HG03354 (cell line): ENCODE measurements around the gene TPGS1.
A peak's percentile ranks its signal among the peaks of the same experiment; 100 is the strongest.
"Not testable (repeated sequence)": the region's sequence is repeated elsewhere in the genome, so short reads cannot be mapped to it uniquely, and the experiment has no call there.

Experiments used
- ATAC-seq: cut with Tn5 transposase; IDR thresholded peaks from one replicate; pipeline ENCODE4 v1.9.1; 2021; ENCODE audit warnings: mild to moderate bottlenecking; ENCODE audit not compliant: unreplicated experiment, poor library complexity, severe bottlenecking

The TPGS1 gene

DNA sequence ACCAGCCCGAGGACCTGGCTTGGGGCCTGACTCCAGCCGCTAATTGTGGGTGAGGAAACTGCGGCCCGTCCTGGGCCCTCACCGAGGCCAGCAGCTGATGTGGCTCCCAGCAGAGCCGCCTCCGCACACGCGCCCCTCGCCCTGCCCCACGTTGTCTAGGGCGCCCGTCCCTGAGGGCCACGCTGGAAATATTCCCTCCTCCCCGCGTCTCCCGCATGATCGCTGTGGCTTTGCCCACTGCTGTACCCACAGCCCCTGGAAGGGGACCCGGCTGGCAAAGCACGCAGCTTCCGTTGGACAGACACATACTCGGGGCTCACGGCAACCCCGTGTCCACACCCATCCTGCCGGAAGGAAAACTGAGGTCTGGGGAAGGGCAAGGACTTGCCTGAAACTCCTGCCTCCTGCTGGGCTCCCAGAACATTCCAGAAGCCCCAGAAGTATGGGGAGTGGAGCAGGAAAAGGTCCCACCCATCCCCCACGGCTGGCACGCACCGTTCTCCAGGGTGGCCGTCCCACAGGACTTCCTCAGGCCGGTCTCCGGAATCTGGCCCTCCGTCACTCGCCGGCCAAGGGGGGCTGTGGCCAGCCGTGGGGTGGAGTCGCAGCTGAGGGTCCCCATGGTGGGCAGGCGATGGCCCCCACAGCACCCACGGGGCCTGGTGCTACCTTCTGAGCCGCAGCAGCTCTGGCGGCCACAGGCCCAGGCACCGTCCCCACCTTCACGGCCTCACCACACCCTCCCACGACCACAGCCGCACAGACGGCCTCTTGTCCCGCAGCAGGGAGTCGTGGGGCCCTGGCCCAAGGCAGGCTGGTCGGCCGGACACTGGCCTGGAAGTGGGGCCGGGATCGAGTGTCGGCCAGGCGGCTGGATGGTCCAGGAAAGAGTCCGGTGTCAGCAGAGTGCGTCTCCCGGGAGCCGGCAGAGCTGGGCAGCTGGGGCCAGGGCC, 32.9 kb upstream of the TPGS1 start:
- no peak for ATAC-seq

GRCh38 chr19:475360-475759, 31.9 kb upstream of the TPGS1 start:
- ATAC-seq, result no peak

GRCh38 chr19:478236-478903, 28.9 kb upstream of the TPGS1 start:
- no peak for ATAC-seq

DNA sequence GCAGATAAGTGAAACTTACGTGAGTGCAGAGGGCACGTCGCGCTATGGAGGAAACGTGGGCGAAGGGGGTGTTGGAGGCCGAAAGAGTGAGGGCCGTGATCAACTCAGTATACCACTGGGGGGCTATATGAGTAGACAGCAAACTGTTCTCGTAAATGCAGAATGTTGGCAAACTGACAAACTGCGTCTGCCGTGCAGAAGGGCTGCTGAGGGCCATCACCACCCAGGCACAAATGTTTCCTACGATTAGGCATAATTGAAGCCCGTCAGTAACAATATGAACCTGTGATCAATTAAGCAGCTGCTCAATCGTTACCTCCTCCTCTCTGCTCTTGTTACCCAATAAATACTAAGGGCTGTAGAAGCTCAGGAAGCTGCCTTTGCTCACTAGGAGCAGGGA, 28.3 kb upstream of the TPGS1 start:
- ATAC-seq, result no peak

- ATAC-seq, result no peak
Observed at GRCh38 chr19:480016-480855, 27.1 kb upstream of the TPGS1 start.

DNA sequence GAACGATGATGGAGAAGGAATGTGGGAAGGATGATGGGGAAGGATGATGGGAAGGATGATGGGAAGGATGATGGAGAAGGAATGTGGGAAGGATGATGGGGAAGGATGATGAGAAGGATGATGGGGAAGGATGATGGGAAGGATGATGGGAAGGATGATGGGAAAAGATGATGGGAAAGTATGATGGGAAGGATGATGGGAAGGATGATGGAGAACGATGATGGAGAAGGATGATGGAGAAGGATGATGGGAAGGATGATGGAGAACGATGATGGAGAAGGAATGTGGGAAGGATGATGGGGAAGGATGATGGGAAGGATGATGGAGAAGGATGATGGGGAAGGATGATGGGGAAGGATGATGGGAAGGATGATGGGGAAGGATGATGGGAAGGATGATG, 26.2 kb upstream of the TPGS1 start:
- ATAC-seq, result not testable (repeated sequence)

- ATAC-seq, result no peak
Observed at GRCh38 chr19:482186-483041, 24.9 kb upstream of the TPGS1 start.

DNA sequence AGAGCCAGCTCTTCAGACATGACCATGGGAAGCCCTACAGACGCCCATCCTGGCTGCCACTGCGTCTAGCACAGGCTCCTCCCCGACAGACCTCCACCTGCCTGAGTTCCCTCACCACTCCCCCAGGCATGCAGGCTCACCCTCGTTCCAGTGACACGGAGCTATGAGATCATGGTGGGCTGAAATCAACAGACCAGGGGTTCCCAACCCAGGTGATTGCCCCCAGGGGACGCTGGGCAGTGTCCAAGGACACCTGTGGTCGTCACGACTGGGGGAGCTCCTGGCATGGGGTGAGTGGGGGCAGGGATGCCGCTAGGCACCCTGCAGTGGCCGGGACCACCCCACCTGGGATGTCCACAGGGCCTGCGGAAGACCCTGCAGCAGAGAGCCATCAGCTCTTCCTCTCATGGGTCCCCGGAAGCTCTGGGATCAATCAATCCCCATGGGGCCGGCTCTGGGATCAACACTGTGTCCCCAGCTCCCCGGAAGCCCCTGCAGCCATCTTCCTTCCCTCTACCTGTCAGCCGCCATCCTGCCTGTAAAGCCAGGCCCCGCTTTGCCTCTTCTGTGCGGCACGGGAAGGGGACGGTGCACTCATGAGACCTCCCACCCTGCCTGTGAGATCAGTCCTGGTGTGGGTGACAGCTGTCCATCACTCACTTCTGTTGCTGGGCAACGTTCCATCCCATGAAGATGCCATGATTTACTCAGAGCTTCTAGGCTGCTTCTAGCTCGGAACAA, 23.8 kb upstream of the TPGS1 start:
- no peak for ATAC-seq

- no peak for ATAC-seq
Observed at GRCh38 chr19:484494-484893, 22.8 kb upstream of the TPGS1 start.

DNA sequence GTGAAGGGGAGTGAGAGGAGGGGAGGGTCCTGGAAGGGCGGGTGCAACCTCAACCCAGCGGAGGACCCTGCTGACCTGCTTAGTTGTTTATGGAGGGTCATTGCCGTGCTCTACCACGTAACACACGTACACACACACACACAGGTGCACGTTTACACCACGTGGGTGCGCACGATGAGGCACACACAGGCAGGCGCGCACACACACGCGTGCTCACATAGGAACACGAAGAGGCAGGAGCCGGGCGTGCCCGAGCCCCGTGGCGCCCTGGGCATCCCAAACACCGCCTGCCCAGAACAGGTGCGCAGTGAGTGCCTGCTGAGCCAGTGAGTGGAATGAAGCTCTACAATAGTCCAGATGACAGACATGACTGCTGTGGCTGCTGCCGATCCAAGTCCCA, 22.2 kb upstream of the TPGS1 start:
- ATAC-seq, result no peak

GRCh38 chr19:485583-486236, 21.6 kb upstream of the TPGS1 start:
- no peak for ATAC-seq

DNA sequence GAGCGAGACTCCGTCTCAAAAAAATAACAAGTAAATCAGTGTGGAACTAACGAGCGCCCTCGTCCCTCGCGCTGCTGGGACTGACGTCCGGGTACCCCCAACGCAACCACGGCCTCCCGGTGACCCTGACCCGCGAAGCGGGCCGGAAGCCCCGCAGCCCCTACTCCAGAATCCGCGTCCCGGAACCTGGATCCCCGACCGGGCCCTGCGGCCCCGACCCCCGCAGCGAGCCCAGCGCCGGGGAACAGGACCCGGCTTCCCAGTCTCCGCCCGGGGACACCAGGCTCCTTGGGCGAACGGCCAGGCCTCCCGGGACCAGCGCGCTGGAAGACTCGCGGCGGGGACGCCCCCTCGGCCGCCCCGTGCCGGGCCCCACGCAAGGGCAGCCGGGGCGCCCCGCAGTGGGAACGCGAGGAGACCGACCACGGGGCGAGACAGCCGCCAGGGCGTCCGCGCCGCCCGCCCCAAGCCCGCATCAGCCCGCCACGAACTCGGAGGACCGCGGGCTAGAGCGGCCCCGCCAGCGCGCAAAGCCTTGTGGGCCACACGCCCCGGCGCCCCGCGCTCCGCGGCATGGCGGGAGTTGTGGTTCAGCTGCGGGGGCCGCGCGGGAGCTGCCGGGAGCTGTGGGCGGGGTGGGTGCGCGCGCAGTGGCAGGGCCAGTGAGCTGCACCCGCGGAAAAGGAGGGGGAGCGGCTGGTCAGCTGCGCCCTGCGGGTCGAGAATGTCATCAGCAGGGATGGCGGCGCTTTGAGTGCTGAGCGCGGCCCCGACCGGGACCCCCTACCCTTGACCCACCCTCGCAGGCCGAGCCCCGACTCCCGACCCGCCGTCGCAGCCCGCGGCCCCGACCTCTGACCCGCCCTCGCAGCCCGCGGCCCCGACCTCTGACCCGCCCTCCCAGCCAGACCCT, 18.5 kb upstream of the TPGS1 start:
- peak; percentile 81 for ATAC-seq

DNA sequence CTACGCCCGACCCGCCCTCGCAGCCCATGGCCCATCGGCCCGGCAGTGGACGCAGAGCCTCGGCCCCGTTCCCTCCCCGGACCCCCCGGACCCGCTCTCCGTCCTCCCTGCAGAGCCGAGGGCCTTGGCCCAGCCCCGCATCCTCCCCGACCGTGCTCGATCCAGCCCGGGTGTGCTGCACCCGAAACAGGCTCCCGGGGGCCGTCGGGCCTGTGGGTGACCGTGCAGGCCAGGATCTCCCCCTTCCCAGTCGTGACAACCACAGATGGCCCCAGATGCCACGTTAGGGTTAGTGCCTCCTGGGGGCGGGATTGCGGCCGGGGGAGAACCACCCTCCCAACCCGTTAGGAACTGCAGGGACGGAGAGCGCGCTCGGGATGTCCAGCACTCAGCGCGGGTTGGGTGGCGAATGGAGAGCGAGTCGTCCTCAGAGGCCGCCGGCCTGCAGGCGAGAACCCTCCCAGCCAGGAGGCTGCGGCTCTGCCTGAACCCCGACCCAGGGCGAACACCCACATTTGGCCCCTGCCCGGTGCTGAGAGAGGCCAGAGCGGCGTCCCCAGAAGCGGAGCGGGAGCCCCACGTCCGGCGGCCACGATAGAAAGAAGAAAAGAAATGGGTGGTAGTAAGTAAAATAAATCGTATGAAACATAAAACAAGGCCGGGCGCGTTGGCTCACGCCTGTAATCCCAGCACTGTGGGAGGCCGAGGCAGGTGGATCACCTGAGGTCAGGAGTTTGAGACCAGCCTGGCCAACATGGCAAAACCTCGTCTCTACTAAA, 17.7 kb upstream of the TPGS1 start:
- ATAC-seq, result peak; percentile 4

GRCh38 chr19:491146-491741, 16.1 kb upstream of the TPGS1 start:
- ATAC-seq, result no peak

- ATAC-seq, result no peak
Observed at GRCh38 chr19:492091-492531, 15.2 kb upstream of the TPGS1 start.
